ENCODE results near the gene STK38. TPM values are rescaled to one million over a fixed set of nuclear protein-coding genes. Genes with fewer than 3 reads are reported as not detected.
A peak's percentile ranks its signal among the peaks of the same experiment; 100 is the strongest.

Gene STK38
- total RNA-seq, 1 donor from 2014 or later = 35.0 TPM

- DNase-seq = no peak
- intact Hi-C loops (cut with DNase I) = no loop called here
These were observed 1.1 kb upstream of the STK38 start for GRCh38 chr6:36548401-36548743.

GRCh38 chr6:36547646-36548400 is 544 bp upstream of the STK38 start:
- Histone ChIP-seq H3K4me1 (peaks cover 39% of the 10 kb centered on the region), H3K36me3 (no peaks in the 10 kb centered on the region), H3K27me3 (ENCODE audit: low read depth) (no peaks in the 10 kb centered on the region), H3K9me3 (no peaks in the 10 kb centered on the region), H3K4me3 (peak overlapping the region; percentile 94), H3K27ac (peak overlapping the region; percentile 95)
- no peak for TF ChIP-seq CTCF (IDR thresholded peaks at IDR 0.05)
- no peak for ATAC-seq
- no peak for DNase-seq
- intact Hi-C loops (cut with DNase I) = no loop called here

More at GRCh38 chr6:36548401-36548743, 1.1 kb upstream of the STK38 start:
- TF ChIP-seq CTCF (IDR thresholded peaks at IDR 0.05) = no peak
- peaks cover 34% of the 10 kb centered on the region for H3K4me1 ChIP-seq
- no peak overlapping the region for H3K27ac ChIP-seq
- no peaks in the 10 kb centered on the region for H3K9me3 ChIP-seq
- H3K4me3 ChIP-seq = no peak overlapping the region
- no peak for ATAC-seq
- H3K36me3 ChIP-seq = no peaks in the 10 kb centered on the region
- no peaks in the 10 kb centered on the region for H3K27me3 ChIP-seq (ENCODE audit: low read depth)

- ATAC-seq (peak; percentile 14 to 31), DNase-seq (no peak)
- Histone ChIP-seq H3K4me3 (peak overlapping the region; percentile 94), H3K4me1 (peaks cover 52% of the 10 kb centered on the region), H3K9me3 (no peaks in the 10 kb centered on the region), H3K27ac (peak overlapping the region; percentile 95), H3K27me3 (ENCODE audit: low read depth) (no peaks in the 10 kb centered on the region), H3K36me3 (peaks cover 4% of the 10 kb centered on the region)
- intact Hi-C loops (cut with DNase I) = no loop called here
- no peak for TF ChIP-seq CTCF (IDR thresholded peaks at IDR 0.05)
These were observed 865 bp downstream of the STK38 start for GRCh38 chr6:36546308-36546919.

- Histone ChIP-seq H3K27ac (peak overlapping the region; percentile 95), H3K27me3 (ENCODE audit: low read depth) (no peaks in the 10 kb centered on the region), H3K9me3 (no peaks in the 10 kb centered on the region), H3K4me1 (peaks cover 54% of the 10 kb centered on the region), H3K36me3 (peaks cover 9% of the 10 kb centered on the region), H3K4me3 (peak overlapping the region; percentile 94)
- intact Hi-C loops (cut with DNase I) = no loop called here
- ATAC-seq = no peak
- DNase-seq = no peak
- no peak for TF ChIP-seq CTCF (IDR thresholded peaks at IDR 0.05)
These were observed 1.4 kb downstream of the STK38 start for GRCh38 chr6:36545767-36546307.

GRCh38 chr6:36544228-36544627 is 3.1 kb downstream of the STK38 start:
- Histone ChIP-seq H3K27ac (peak overlapping the region; percentile 32), H3K4me1 (peaks cover 54% of the 10 kb centered on the region), H3K36me3 (peaks cover 25% of the 10 kb centered on the region), H3K9me3 (no peaks in the 10 kb centered on the region), H3K4me3 (peak overlapping the region; percentile 94), H3K27me3 (ENCODE audit: low read depth) (no peaks in the 10 kb centered on the region)
- no peak for TF ChIP-seq CTCF (IDR thresholded peaks at IDR 0.05)
- DNase-seq = no peak
- ATAC-seq = no peak
- intact Hi-C loops (cut with DNase I) = no loop called here
